Transverse colon (tissue), 4 donors: ENCODE measurements around the gene CDON.

Source experiments
- CTCF ChIP-seq, 5 experiments: fragments of 200-600 bp in 3 of 5; fragments of 450-650 bp in 2 of 5; sonication (generic) in 3 of 5; IDR thresholded peaks; 1 replicate in 2 of 5; 2 replicates in 3 of 5; pipeline ENCODE4 v1.5.1; 2016 to 2017; ENCODE audit warnings: antibody characterized with exemption in 5 of 5, inconsistent platforms in 3 of 5, mild to moderate bottlenecking in 2 of 5, moderate library complexity in 1 of 5
- EP300 ChIP-seq: sonication (generic); formaldehyde crosslinking; IDR thresholded peaks from one replicate; pipeline ENCODE4 v1.6.1; 2017; ENCODE audit warnings: antibody characterized with exemption, low read depth
- POLR2A ChIP-seq: fragments of 450-650 bp; IDR thresholded peaks from one replicate; pipeline ENCODE4 v1.6.1; 2016; ENCODE audit warnings: antibody characterized with exemption, mild to moderate bottlenecking, moderate library complexity
- POLR2AphosphoS5 ChIP-seq, 3 donors: sonication (generic); formaldehyde crosslinking; IDR thresholded peaks; one replicate each; pipeline ENCODE4 v1.6.1; 2016; ENCODE audit warnings: antibody characterized with exemption in 3 of 3

- TF ChIP-seq POLR2A (no peak), CTCF (IDR thresholded peaks at IDR 0.05) (no peak), POLR2AphosphoS5 (IDR thresholded peaks at IDR 0.05) (no peak), EP300 (no peak)
Observed at GRCh38 chr11:125910226-125910849, 152.3 kb downstream of the CDON start.
